Measurements from ENCODE around the gene IMMP1L.
"Not testable (repeated sequence)": the region's sequence is repeated elsewhere in the genome, so short reads cannot be mapped to it uniquely, and the experiment has no call there.

IMMP1L gene

DNA sequence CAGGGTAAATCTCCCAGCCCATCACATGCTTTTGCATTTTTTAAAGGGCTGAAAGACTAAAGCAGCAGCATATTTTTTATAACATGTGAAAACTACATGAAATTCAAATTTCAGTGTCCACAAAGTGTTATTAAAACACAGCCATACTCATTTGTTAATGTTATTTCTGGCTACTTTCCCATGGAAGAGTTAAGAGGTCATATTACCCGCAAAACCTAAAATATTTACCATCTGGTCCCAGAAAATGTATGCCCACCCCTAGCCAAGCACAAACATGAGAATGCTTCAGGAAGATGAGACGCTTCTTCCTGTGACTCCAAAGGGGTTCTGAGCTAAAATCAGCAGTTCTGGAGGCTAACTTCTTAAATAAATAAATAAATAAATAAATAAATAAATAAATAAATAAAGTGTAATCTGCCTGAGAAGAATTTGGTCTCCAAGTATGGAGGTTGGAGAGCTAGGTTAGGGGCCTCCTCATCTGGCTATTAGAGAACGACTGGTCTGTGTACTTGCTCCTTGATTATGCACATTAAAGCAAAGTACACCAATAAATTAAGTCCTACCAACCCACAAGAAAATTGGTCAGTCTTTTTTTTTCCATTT is 9.7 kb downstream of the IMMP1L start:
- TF ChIP-seq, protein P1, sequence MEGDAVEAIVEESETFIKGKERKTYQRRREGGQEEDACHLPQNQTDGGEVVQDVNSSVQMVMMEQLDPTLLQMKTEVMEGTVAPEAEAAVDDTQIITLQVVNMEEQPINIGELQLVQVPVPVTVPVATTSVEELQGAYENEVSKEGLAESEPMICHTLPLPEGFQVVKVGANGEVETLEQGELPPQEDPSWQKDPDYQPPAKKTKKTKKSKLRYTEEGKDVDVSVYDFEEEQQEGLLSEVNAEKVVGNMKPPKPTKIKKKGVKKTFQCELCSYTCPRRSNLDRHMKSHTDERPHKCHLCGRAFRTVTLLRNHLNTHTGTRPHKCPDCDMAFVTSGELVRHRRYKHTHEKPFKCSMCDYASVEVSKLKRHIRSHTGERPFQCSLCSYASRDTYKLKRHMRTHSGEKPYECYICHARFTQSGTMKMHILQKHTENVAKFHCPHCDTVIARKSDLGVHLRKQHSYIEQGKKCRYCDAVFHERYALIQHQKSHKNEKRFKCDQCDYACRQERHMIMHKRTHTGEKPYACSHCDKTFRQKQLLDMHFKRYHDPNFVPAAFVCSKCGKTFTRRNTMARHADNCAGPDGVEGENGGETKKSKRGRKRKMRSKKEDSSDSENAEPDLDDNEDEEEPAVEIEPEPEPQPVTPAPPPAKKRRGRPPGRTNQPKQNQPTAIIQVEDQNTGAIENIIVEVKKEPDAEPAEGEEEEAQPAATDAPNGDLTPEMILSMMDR (conservative IDR thresholded peaks at IDR 0.05; ENCODE audit: control insufficient read depth, insufficient read depth, low read depth, low read length), result no peak
- H3K4me3 ChIP-seq (ENCODE audit: control insufficient read depth, low read depth, low read length), result no peak overlapping the region
- peak; percentile 30 for DNase-seq (ENCODE audit: low read depth)

DNA sequence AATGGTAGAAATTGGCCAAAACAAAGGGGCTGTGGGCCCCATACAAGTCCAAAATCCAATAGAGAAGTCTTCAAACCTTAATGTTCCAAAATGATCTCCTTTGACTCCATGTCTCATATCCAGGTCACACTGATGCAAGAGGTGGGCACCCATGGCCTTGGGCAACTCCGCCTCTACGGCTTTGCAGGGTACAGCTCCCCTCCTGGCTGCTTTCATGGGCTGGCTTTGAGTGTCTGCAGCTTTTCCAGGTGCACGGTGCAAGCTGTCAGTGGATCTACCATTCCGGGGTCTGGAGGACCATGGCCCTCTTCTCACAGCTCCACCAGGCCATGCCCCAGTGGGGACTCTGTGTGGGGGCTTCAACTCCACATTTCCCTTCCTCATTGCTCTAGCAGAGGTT is 15.7 kb downstream of the IMMP1L start:
- H3K4me3 ChIP-seq (ENCODE audit: control insufficient read depth, low read depth, low read length); DNase-seq (ENCODE audit: low read depth): not testable (repeated sequence)

DNA sequence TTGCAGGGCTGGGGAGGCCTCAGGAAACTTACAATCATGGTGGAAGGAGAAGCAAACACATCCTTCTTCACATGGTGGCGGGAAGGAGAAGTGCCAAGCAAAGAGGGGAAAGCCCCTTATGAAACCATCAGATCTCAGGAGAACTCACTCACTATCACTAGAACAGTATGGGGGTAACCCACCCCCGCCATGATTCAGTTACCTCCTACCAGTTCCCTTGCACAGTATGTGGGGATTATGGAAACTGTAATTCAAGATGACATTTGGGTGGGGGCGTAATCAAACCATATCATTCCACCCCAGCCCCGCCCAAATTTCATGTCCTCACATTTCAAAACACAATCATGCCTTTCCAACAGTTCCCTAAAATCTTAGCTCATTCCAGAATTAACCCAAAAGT is 16.2 kb downstream of the IMMP1L start:
- no peak for DNase-seq (ENCODE audit: low read depth)
- TF ChIP-seq, protein P1 (conservative IDR thresholded peaks at IDR 0.05; ENCODE audit: control insufficient read depth, insufficient read depth, low read depth, low read length), result no peak
- no peak overlapping the region for H3K4me3 ChIP-seq (ENCODE audit: control insufficient read depth, low read depth, low read length)

DNA sequence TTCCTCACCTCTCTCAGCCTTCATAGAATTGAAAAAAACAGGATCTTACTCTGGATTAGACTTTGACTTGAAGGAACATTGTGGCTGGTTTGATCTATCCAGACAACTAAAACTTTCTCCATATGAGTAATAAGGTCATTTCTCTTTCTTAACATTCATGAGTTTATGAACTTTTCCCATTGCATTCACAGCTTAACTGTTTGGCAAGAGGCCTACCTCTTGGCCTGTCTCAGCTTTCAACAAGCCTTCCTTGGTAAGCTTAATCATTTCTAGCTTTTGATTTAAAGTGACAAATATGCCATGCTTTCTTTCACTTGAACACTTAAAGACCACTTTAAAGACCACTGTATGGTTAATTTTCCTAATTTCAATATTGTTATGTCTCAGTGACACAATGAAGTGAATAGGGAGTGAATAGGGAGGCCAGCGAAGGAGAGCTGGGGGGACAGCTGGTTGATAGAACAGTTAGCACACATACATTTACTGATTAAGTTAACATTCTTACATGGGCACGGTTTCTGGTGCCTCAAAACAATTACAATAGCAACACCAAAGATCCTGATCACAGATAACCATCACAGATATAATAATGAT is 17.0 kb downstream of the IMMP1L start:
- DNase-seq (ENCODE audit: low read depth), result peak; percentile 43

DNA sequence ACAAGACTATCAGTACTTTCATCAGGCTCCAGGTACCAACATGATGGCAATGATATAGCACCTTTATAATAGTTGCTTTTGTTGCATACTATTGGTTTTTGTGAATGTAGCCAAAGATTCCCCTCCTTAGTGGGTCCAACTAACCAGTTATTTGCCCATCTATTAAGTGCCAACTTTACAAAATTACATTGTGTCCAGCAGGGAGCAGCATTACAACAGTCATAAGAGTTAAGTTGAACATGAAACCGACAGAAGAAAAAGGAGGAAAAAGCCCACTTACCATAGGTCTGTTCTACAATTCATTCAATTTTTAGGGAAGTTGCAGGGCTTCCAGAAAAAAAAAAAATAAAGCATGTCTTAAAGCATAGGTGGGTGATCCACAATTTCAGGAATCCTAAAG is 21.6 kb downstream of the IMMP1L start:
- peak; percentile 75 for DNase-seq (ENCODE audit: low read depth)
- TF ChIP-seq, protein P1 (conservative IDR thresholded peaks at IDR 0.05; ENCODE audit: control insufficient read depth, insufficient read depth, low read depth, low read length), result peak; percentile 38
- H3K4me3 ChIP-seq (ENCODE audit: control insufficient read depth, low read depth, low read length), result no peak overlapping the region

More for the DNA sequence above, 17.0 kb downstream of the IMMP1L start:
- H3K4me3 ChIP-seq (ENCODE audit: control insufficient read depth, low read depth, low read length), result no peak overlapping the region
- TF ChIP-seq, protein P1 (conservative IDR thresholded peaks at IDR 0.05; ENCODE audit: control insufficient read depth, insufficient read depth, low read depth, low read length), result no peak

DNA sequence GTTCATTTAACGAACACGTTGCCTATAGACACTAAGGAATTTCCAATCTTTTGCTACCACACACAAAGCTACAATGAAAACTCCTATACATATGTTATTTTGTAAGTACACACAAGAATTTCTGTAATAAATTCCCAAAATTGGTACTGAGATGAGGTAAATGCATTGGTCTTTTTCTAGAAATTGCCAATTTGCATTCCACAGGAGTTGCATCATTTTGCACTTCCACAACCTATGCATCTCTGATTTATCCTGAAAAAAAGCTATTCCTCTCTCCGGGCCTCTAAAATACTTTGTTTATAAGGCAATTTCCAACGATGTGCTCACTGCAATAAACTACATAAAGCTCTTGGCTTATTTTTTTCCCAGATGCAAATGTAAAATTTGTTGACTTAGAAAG is 24.9 kb downstream of the IMMP1L start:
- DNase-seq (ENCODE audit: low read depth), result no peak
- TF ChIP-seq, protein P1 (conservative IDR thresholded peaks at IDR 0.05; ENCODE audit: control insufficient read depth, insufficient read depth, low read depth, low read length), result no peak

DNA sequence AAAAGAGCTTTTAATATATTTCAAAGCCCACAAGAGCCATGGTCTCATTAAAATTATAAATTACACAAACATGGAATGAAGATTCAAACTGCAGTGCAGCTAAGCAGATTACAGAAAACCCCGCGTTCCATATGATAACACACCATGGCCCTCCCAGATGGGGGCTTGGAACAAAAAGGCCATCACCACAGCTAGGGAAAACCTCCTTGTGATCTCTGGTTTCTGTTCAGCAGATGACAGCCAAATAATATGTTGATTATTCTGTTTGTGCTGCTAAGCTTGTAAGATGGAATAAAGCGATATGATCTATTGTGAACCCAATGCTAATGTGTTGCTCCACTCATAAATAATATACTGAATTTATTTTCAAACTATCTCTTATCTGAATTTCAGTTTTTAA is 28.5 kb downstream of the IMMP1L start:
- no peak overlapping the region for H3K4me3 ChIP-seq (ENCODE audit: control insufficient read depth, low read depth, low read length)
- no peak for DNase-seq (ENCODE audit: low read depth)
- TF ChIP-seq, protein P1 (conservative IDR thresholded peaks at IDR 0.05; ENCODE audit: control insufficient read depth, insufficient read depth, low read depth, low read length), result no peak

More for the DNA sequence above, 24.9 kb downstream of the IMMP1L start:
- no peak overlapping the region for H3K4me3 ChIP-seq (ENCODE audit: control insufficient read depth, low read depth, low read length)

Data from fibroblast of mammary gland (primary cell).